ENCODE data around the gene HRC.

- no peak for TF ChIP-seq TAF1 (IDR thresholded peaks at IDR 0.05; ENCODE audit: borderline replicate concordance, low read depth, low read length)
- no peak for TF ChIP-seq POLR2A (IDR thresholded peaks at IDR 0.05; ENCODE audit: low read depth, low read length)
Observed at GRCh38 chr19:49155005-49155819, at the start of gene HRC.
